ENCODE data around the gene RPS14.
A peak's percentile ranks its signal among the peaks of the same experiment; 100 is the strongest.

RPS14 gene

DNA sequence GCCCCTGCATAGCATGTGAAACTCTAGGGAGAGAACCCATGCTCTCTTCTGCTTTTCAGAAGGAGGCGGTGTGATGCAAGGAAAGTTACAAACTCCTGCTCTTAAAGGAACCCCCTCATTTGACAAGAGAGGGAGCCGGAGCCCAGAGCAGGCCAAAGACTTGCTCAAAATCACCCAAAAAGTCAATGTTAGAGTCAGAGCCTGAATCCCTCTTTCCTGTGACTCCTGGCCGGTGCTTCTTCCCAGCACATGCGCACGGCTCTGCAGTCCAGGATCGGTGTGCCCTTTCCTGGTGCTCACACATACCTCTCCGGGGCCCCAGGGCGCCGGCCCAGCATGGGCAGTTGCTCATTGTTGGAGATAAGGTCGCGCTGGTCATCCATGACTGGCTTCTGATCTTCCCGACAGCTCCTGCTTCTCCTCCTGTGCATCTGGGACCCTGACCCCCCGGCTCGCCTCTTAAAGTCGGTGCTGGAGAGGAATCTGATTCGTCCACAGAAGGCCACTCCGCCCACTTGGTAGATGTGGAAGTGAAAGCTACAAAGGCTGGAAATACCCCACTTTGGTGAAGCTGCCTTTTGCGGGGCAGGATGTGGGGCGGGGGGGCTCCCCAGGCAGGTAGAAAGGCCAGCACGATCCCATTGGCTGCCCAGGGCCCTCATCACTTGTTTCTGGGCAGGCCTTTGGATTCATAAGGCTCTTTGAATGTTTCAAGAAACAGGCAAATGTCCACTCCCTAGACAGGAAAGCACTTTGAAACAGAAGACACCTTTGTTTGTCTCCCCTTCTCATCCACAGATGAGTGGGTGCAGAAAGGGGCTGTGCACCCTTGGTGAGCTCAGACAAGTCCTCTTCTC, 37.0 kb downstream of the RPS14 start, which contains the start of gene CD74:
Gene CD74 (minus strand): TSS at position 592 of the 857 bp plus-strand sequence. CDS start 161 bp downstream, at position 431.
- DNase-seq (ENCODE audit: low spot score), result peak; percentile 84

DNA sequence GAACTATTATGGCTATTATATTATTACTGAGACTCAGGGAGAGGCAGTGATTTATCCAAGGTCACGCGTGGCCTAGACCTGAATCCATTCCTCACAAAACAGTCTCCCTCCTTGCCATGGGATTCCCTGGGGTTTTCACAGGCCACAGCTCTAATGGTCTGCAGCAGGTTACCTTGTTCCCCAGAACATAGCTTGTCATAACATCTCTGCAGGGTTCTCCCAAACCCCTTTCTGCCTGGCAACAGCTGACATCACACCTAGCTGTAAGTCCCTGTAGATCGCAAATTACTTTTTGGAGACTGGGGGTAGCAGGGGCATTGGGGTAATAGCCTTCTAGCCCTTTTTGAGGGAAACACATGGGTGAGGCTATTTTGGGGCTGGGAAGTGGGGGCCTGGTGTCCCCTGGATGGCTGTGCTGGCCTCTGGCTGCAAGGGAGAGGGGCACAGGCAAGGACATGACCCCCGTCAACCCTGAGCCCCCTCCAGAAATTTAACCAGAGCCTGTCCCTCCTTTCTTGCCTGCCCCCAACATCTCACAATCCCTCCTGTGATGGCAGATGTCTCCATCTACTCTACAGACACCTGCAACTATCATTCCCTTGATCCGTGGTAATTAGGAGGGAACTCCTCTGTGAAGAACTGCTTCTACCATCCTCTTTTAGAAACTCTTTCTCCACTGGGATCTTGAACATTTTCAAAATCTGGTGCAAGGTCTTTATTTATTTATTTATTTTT, 38.1 kb downstream of the RPS14 start:
- DNase-seq (ENCODE audit: low spot score), result peak; percentile 43

DNA sequence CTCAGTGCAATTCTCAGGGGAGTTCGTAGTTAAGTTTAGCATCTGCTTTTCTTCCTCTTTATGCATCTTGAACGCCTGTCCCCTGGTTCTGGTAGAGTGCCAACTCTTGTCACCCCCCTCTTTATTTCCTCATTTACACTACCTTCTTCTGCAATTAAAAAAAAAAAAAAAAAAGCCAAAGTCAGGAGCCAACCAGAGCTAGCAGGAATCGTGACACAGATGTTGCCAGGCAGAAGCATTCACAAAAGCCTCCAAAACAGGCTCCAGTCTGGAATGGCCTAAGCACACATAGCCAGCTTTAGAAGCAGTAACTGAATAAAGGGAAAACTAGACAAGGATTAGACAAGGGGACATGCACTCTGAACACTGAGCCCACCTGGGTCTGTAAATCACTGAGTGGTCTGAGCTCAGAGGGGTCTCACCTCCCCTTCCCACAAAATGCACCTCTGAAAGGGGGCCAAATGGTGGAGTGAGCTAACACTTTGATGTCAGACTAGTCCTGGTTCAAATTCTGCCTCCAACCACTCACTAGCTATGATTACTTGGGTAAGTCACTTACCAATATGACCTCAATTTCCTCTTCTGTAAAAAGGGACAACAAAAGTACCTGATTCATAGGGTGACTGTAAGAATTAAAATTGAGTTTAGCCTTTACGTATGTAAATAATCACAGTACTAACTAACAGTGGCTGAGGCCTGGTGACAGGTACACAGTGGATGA, 38.9 kb downstream of the RPS14 start:
- peak; percentile 90 for DNase-seq (ENCODE audit: low spot score)

DNA sequence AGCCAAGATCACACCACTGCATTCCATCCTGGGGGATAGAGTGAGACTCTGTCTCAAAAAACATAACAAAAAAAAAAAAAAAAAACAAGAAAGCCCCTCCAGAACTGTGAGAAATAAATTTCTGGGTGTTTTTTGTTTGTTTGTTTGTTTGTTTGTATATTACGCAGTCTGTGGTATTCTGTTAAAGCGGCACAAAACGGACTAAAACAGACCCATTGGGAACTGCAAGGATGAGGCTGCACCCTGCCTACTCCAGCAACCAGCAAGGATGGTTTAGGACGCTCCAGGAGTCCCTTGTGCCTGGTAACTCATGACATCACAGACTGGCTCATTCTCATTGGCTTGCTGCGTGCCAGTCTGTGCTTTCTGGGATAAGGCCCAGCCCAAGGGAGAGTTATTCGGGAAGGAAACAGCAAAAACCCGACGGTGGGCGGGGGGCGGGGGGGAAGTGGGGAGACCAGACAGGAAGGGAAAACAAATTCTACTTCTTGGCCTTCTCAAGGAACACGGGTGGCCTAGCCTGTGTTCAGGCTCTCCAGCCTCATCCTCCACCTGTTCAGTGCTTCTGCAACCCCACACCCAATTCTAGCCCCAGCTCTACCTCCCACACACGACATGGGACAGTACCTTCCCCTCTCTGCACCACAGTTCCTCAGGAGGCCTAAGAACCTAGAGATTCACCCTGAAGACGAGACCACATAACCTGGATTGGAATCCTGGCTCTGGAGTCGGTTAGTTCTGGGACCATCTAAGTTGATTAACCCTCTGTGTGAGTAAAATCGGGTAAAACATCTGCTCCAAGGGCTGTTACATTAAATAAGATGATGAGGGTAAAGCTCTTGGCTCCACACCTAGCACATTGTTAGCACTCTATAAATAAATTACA, 39.7 kb downstream of the RPS14 start:
- peak; percentile 95 for DNase-seq (ENCODE audit: low spot score)

DNA sequence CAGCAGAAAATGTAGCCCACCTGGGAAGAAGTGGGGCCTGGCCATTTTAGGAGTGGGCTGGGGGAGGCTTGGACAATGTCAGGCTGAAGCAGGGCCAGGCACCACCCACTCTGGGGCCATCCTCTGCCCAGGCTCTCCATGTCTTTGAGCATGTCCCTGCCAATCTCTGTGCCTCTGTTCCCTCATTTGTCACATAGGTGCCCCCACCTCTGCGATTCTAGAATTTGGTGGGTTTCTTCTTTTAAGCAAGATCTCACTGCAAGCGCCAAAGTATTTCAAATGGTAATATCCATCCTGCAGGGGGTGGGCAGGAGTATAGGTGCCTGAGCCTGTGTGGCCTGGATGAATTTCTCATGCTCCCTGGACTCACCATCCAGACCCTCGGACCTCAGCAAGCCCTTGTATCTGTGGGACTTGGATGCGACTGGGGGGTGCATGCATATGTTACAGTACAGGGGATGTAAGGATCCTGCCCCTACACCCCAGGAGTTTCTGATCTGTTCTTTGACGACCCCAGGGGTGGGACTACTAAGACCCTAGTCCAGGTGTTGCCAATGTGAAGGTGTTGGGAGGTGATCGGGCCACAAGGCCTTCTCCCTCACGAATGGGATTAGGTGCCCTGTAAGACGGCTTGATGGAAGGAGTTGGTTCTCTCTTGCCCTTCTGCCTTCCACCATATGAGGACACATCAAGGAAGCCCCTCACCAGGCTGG, 41.2 kb downstream of the RPS14 start:
- DNase-seq (ENCODE audit: low spot score), result no peak

DNA sequence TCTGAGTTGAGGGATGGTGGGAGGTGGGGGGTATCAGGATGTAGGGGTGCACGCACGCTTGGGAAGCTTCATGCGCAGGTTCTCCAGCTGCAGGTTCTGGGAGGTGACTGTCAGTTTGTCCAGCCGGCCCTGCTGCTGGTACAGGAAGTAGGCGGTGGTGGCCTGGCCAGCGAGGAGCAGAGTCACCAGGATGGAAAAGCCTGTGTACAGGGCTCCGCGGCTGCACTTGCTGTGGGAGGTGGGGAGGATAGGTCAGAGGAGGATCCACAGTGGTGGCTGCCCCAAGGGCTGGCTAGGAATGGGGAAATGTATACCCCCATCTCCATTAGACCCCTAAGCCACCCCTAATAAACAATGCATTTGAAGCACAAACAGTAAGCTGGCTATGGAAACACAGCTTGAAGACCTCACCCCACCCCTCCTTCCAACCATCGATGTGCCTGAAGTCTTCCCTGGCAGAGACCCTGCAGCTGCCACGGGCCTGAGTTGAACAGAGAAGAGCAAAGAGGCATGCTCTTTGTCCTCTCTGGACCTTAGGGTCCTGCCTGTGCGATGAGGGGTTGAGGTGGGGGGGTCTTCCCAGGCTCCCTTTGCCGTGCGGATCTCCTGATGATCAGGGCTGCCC, 42.3 kb downstream of the RPS14 start:
- DNase-seq (ENCODE audit: low spot score), result no peak

DNA sequence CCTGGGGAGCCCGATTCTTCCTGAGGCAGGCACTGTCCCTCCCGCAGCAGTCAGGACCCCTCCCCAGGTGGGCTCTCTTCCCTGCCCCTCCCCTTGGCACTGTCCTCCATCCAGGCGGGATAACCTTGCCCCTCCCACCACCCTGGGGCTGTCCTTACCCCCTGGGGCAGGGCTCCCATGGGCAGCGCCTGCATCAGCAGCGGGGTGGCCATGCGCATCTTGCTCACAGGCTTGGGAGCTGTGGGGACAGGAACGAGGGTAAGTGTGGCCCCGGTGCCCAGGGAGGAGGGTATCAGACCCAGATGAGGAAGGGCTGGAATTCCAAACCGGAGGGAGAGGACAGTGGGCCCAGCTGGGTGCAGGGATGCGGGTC, 42.8 kb downstream of the RPS14 start:
- DNase-seq (ENCODE audit: low spot score), result no peak

DNA sequence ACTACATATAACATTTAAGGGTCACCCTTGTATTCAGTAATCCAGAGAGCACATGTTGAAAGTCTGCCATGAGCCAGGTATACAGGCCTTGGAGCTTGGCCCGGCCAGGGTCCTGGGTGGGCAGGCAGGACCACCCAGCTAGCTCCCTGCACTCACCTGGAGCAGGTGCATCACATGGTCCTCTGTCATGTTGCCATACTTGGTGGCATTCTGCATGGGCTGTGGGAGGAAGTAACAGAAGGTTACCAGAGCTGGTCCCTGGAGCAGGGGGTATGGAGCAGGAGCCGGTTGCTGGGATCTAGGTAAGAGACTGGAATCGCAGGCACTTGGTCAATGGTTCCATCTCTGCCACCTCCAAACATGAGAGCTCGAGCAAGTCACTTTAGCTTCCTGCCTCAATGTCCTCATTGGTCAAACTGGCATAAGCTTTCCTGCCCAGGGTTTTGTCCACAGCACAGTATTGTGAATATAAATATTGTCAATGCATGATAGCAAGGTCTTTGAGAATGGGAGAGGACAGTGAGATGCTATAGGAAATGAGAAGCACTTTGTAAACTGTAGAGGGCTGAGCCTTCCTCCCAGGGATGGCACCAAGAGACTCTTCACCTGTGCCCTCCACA, 43.3 kb downstream of the RPS14 start:
- no peak for DNase-seq (ENCODE audit: low spot score)

DNA sequence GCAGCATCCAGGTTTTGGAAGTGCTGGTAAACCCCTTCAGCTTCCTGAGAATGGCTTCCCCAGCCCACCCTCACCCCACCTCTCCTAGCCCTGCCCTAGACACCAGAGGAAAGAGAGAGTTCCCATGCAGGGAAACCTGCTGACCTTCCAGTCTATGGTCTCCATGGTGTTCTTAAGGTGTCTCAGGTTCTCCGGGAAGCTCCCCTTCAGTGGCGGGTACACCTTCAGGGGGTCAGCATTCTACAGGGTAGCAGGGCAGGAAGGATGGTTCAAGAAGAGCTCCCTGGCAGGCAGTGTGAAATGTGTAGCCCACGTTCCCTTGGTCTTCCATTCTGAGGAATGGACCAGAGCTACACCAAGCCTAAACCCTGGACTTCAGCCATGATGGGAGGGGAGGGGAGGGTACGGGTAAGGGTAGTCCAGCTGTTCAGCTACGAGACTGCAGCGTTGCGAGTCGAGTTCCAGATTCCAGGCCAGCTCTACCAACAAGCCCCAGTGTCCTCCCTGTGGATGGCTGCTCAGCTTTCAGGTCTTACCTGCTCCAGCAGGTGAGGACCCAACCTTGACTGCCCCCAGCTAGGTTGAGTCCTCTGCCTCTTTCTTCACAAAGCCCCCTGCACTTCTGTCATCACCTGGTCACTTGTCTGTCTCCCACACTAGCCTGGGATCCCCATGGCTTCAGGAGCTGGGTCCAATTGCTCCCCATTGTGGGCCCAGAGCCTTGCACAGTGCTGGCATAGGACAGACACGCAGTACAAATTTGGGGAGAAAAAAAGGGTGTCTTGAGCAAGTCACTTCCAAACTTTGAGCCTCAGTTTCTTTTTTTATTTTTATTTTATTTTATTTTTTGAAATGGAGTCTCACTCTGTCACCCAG, 44.4 kb downstream of the RPS14 start:
- DNase-seq (ENCODE audit: low spot score), result no peak

DNA sequence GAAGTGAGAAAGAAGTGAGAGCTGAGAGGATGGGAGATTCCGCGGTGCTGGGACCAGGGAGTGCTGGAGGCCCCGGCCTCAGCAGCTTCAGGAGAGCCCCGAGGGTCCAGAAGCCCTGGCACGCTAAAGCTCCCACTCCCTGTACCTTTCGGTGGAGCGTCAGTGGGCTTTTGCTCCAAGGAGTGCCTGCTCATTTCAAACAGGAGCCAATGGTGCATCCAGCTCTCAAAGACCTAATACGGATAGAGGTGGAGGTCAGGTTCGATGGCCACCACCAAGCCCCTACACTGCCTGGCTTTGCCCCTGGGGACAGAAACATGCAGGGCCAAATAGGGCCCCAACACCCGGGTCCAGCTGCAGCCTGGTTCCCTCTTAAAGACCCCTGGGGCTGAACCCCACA, 45.0 kb downstream of the RPS14 start:
- DNase-seq (ENCODE audit: low spot score), result no peak

DNA sequence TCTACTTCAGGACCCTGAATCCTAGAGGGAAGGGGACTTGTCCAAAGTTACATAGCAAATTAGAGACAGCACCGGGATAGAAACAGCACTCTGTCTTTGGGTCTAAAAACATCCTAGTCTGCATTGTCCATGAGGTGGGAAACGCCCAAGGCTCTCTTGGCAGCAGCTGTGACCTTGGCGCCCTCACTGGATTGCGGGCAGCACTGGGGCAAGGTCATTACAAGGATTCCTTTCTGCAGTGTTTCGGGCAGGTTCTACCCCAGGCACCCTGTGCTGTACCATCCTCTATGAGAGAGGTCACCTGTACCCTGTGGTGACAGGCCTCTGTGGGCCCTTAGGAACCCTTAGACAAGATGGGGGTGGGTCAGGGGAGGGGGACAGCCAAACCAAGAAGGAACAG, 45.4 kb downstream of the RPS14 start:
- DNase-seq (ENCODE audit: low spot score), result no peak

DNA sequence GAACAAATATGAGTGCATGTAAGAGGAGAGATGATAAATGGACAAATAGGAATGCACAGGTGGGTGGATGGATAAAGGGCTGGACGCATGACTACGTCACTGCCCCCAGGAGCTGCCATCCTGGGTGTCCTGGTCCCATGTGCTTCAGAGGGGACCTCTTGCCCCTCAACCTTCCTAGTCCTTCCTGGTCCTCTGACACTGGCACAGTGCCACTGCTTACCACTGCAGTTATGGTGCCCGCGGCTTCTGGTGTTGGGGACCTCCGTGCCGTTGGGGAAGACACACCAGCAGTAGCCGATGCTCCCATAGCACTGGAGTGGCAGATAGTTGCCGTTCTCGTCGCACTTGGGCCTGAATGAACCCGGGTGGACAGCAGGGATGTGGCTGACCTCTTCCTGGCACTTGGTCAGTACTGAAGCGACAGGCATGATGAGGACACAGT, 46.6 kb downstream of the RPS14 start:
- DNase-seq (ENCODE audit: low spot score), result no peak

DNA sequence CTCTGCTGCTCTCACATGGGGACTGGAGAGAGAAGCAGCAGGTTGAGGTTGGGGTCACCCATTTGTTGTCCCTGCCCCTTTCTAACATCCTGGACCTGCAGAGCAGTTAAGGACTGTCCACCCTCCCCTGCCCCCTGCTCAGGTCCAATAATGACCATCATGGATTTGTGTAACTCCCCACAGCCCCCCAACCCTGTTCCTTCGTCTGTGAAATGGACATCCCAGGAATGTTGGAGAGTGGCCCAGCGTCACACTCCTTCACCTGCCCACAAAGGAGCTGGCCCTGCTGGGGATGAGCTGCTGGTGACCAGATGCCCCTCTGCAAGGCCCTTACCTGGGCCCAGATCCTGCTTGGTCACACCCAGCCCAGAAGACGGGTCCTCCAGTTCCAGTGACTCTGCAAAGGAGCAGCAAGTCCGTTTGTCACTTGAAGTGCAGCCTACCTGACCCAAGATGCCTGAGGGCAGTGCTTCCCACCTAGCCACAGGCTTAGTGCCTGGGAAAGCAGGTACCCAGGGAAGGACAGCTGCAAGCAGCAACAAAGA, 47.2 kb downstream of the RPS14 start:
- DNase-seq (ENCODE audit: low spot score), result no peak

DNA sequence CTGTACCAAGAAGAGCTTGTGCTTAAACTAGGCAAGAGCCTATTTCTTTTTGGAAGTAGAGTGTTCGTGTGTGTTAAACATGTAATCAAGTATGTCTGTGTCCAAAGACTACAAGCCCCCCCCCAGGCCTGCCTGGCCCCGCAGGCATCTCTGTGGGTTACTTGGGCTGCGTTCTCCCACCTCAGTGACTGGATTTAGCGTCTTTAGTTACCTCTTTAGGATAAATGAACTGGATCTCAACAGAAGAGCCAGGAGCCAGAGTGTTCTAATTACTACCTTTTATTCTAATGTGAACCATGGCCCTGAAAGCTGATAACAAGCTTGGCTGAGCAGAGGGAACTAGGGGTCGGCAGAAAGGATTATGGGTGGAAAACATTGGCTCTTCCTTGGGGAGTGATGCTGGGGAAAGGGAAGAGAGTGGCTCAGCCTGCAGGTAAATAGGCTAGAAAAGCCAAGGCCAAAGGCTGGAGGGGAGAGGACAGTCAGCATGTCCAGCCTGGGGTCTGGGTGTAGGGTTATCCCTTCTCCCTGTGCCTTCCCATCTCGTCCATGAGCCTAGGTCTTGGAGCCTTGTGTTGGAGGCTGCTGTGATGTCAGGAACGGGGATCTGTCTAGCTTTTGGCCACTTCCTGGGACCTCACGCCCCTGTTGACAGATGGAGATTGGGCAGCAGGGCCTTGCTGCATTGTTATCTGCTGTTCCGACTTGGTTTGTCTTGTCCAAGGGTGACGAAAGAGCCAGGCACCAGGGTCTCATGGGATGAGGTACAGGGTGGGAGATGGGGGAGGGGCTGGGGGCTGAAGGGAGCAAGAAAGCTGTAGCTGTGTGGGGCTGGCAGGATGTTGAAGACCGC, 47.9 kb downstream of the RPS14 start:
- DNase-seq (ENCODE audit: low spot score), result no peak

DNA sequence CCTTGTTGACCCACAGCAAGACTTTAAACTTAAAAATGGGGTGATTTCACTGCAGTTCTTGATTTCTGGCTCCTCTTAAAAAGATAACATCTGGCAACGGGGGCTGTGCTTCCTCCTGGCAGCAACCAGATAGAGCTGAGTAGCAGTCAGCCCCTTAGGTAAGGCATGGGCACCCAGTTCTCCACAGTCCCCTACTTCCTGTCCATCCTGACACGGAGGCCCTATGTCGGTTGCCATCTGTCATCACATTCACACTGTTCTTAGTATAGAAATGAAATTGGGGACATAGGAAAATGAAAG, 48.5 kb downstream of the RPS14 start:
- DNase-seq (ENCODE audit: low spot score), result no peak

DNA sequence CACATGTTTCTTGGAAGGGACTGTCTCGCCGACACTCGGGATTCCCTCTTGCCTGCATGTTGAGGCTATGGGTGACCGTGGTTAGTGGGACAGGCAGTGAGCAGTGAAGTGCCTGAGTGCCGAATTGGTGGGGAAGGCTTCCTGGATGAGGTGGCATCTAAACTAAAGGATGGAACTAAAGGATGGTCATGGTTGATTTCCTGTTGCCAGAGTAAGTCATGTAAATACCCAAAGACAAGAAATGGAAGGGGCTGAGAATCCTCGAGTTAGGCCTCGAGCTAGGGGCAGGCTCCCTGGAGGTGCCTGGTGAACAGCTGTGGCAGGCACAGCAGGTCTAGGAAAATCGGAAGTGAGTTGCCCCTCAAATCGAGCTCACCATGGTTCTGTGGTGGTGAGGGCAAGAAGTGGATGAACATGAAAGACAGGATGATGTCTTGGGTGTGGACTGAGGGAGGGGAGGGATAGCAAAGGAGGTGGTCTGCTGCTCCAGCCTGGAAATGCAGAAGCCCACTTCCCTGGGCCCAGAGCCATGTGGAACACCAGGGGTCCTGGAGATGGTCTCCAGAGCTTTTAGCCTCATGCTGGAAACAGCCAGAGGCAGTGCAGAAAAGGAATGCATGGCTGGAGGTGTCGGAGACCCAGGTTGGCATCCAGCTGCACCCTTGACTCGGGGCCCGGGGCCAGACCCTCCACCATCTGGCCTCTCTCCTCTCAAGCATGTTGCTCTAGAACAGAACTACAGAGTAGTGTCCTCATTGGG, 49.0 kb downstream of the RPS14 start:
- no peak for DNase-seq (ENCODE audit: low spot score)

DNA sequence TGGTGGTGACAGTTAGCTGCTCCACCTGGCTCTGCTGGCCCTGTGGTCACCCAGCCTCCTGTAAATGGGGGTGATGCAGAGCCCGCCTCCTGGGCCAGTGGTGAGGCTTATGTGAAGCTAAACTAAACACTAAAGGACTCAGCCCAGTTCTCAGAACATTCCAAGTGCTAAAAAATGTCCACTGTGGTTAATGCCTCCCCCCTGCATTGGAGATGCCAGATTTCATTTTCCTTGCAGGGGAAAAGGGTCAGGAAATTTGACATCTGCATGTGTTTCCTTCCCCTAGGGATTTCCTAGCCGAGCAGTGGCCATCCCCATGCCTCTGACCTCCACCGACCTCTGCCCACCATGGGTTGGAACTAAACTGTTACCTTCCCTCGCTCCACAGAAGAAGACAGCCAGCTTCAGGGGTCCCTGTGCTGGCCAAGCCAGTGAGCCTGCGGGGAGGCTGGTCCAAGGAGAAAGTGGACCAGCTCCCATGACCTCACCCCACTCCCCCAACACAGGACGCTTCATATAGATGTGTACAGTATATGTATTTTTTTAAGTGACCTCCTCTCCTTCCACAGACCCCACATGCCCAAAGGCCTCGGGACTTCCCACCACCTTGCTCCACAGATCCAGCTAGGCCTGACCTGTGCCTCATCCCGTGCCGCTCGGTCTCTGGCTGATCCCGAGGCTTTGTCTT, 49.9 kb downstream of the RPS14 start:
- DNase-seq (ENCODE audit: low spot score), result no peak

Measured in globus pallidus (tissue), 1 donor.